Keratinocyte (primary cell): ENCODE measurements around the gene SLC2A11. TPM values are rescaled to one million over a fixed set of nuclear protein-coding genes. Genes with fewer than 3 reads are reported as not detected.

Experiments used
- DNase-seq: peaks from one replicate; pipeline ENCODE4 v3.0.0-alpha.2; 2011; ENCODE audit warnings: low read depth, missing footprints, low spot score
- FAIRE-seq: peaks from 2 replicates; lab custom pipeline; 2011; peaks lifted over from hg19 to GRCh38; lab: Jason Lieb, UNC
- H2AFZ ChIP-seq: 2 replicates; pipeline ENCODE4 v1.6.0; 2012; ENCODE audit warnings: low read length, control low read depth, inconsistent platforms; ENCODE audit not compliant: control insufficient read depth
- H3K27ac ChIP-seq: 2 replicates; pipeline ENCODE4 v1.5.1; 2011; ENCODE audit warnings: low read length; ENCODE audit not compliant: control insufficient read depth, insufficient read depth
- H3K27me3 ChIP-seq: 3 replicates; pipeline ENCODE4 v1.6.0; 2011; ENCODE audit warnings: low read length; ENCODE audit not compliant: control insufficient read depth, insufficient read depth; ENCODE audit errors: extremely low read depth
- H3K36me3 ChIP-seq, 2 experiments: 2 replicates in 1 of 2; 3 replicates in 1 of 2; pipeline ENCODE4 v1.5.1; 2011; ENCODE audit warnings: low read length in 2 of 2, mild to moderate bottlenecking in 1 of 2; ENCODE audit not compliant: control insufficient read depth in 2 of 2, insufficient read depth in 2 of 2; ENCODE audit errors: extremely low read depth in 1 of 2
- H3K4me1 ChIP-seq: 3 replicates; pipeline ENCODE4 v1.5.1; 2011; ENCODE audit warnings: low read length; ENCODE audit not compliant: control insufficient read depth, insufficient read depth; ENCODE audit errors: extremely low read depth
- H3K4me2 ChIP-seq: 3 replicates; pipeline ENCODE4 v1.6.0; 2011; ENCODE audit warnings: low read depth, low read length; ENCODE audit not compliant: control insufficient read depth, insufficient read depth; ENCODE audit errors: extremely low read depth
- H3K4me3 ChIP-seq, 3 experiments: fragments of 200-600 bp in 1 of 3; sonication (generic) in 1 of 3; 2 replicates in 2 of 3; 3 replicates in 1 of 3; pipeline ENCODE4 v1.5.1; 2011 to 2016; ENCODE audit warnings: low read length in 3 of 3, mild to moderate bottlenecking in 3 of 3, control low read depth in 2 of 3, inconsistent platforms in 1 of 3, low read depth in 1 of 3, mixed read lengths in 1 of 3, mixed run types in 1 of 3, moderate library complexity in 1 of 3; ENCODE audit not compliant: control insufficient read depth in 2 of 3, insufficient read depth in 2 of 3; ENCODE audit errors: extremely low read depth in 1 of 3
- H3K79me2 ChIP-seq: 2 replicates; pipeline ENCODE4 v1.6.0; 2012; ENCODE audit warnings: low read length; ENCODE audit not compliant: control insufficient read depth, insufficient read depth
- H3K9ac ChIP-seq: 3 replicates; pipeline ENCODE4 v1.6.0; 2011; ENCODE audit warnings: low read length; ENCODE audit not compliant: control insufficient read depth, insufficient read depth; ENCODE audit errors: extremely low read depth
- H3K9me1 ChIP-seq: 3 replicates; pipeline ENCODE4 v1.6.0; 2011; ENCODE audit warnings: low read length; ENCODE audit not compliant: control insufficient read depth, insufficient read depth; ENCODE audit errors: extremely low read depth
- H3K9me3 ChIP-seq: 2 replicates; pipeline ENCODE4 v1.5.1; 2012; ENCODE audit warnings: low read depth, low read length; ENCODE audit not compliant: control insufficient read depth
- H4K20me1 ChIP-seq: 3 replicates; pipeline ENCODE4 v1.6.0; 2011; ENCODE audit warnings: low read length; ENCODE audit not compliant: control insufficient read depth, insufficient read depth; ENCODE audit errors: extremely low read depth
- EZH2 ChIP-seq: IDR thresholded peaks from one replicate; pipeline ENCODE4 v1.6.1; 2012; ENCODE audit warnings: inconsistent platforms, mild to moderate bottlenecking, low read length, moderate library complexity
- dilution Hi-C: fragments of 300-500 bp; cut with MboI; formaldehyde crosslinking; loops from one replicate; pipeline ENCODE4 v1.7.0; 2020; ENCODE audit warnings: low sequenced_read_pairs; ENCODE audit not compliant: extremely low pct_ligation_motif_present
- polyA plus RNA-seq, 5 experiments: library from polyadenylated mRNA; depleted of rRNA in 3 of 5; stranded (reverse) in 3 of 5; stranded (forward) in 1 of 5; unstranded in 1 of 5; fragments of >200 nt; gene quantifications; 1 replicate in 1 of 5; 2 replicates in 3 of 5; 3 replicates in 1 of 5; pipeline versions ENCODE4 v1.2.1 to v1.2.3, GENCODE V29; 2011 to 2012; ENCODE audit warnings: missing spikeins in 2 of 5, low read depth in 1 of 5, low replicate concordance in 1 of 5
- TF ChIP-seq, protein P1 (sequence below), 3 experiments: IDR thresholded peaks in 1 of 3; conservative IDR thresholded peaks in 1 of 3; optimal IDR thresholded peaks in 1 of 3; 2 replicates in 2 of 3; 3 replicates in 1 of 3; pipeline versions ENCODE3 to v1.5.1; 2011; ENCODE audit warnings: low read length in 3 of 3, mild to moderate bottlenecking in 3 of 3, moderate library complexity in 2 of 3, control low read depth in 1 of 3, inconsistent platforms in 1 of 3; ENCODE audit not compliant: insufficient read depth in 2 of 3; ENCODE audit errors: extremely low read depth in 1 of 3

Gene SLC2A11
- polyA plus RNA-seq, 1 donor (not counting 4 experiments of a cell fraction or from before 2014, with no cell fraction given), result 6.0 TPM

DNA sequence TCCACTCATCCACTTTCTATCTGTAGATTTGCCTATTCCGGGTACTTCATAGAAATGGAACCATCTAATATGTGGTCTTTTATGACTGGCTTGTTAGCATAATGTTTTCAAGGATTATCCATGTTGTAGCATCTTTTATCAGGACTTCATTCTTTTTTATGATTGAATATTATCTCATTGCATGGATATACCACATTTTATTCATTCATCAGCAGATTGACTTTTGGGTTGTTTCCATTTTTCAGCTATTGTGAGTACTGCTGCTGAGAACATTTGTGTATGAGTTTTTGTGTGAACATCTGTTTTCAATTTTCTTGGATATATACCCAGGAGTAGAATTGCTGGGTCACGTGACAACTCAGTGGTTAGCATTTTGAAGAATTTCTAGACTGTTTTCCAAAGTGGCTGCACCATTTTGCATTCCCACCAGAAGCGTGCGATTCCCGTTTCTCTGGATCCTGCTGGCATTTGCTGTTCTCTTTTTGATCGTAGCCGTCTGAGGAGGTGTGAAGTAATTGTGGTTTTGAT, 27.8 kb upstream of the SLC2A11 start:
- Histone ChIP-seq H3K27ac (no peak overlapping the region), H3K4me2 (no peak overlapping the region), H3K4me1 (peaks cover 8% of the 10 kb centered on the region), H3K27me3 (no peaks in the 10 kb centered on the region), H4K20me1 (no peaks in the 10 kb centered on the region), H3K4me3 (no peak overlapping the region), H3K9me3 (no peaks in the 10 kb centered on the region), H2AFZ (no peak overlapping the region), H3K36me3 (peaks cover 44 to 60% of the 10 kb centered on the region in 2 experiments), H3K9me1 (peaks cover 2% of the 10 kb centered on the region), H3K9ac (no peak overlapping the region), H3K79me2 (peaks cover 5% of the 10 kb centered on the region)
- DNase-seq (no peak), FAIRE-seq (no peak)
- TF ChIP-seq EZH2, result no peak
- TF ChIP-seq, protein P1, sequence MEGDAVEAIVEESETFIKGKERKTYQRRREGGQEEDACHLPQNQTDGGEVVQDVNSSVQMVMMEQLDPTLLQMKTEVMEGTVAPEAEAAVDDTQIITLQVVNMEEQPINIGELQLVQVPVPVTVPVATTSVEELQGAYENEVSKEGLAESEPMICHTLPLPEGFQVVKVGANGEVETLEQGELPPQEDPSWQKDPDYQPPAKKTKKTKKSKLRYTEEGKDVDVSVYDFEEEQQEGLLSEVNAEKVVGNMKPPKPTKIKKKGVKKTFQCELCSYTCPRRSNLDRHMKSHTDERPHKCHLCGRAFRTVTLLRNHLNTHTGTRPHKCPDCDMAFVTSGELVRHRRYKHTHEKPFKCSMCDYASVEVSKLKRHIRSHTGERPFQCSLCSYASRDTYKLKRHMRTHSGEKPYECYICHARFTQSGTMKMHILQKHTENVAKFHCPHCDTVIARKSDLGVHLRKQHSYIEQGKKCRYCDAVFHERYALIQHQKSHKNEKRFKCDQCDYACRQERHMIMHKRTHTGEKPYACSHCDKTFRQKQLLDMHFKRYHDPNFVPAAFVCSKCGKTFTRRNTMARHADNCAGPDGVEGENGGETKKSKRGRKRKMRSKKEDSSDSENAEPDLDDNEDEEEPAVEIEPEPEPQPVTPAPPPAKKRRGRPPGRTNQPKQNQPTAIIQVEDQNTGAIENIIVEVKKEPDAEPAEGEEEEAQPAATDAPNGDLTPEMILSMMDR (optimal IDR thresholded peaks at IDR 0.05 in 1 of 3, IDR thresholded peaks at IDR 0.05 in 1 of 3, conservative IDR thresholded peaks at IDR 0.05 in 1 of 3; ENCODE audit: extremely low read depth in 1 of 3, insufficient read depth in 2 of 3, low read length in 3 of 3), result no peak
- dilution Hi-C loops, result no loop called here

DNA sequence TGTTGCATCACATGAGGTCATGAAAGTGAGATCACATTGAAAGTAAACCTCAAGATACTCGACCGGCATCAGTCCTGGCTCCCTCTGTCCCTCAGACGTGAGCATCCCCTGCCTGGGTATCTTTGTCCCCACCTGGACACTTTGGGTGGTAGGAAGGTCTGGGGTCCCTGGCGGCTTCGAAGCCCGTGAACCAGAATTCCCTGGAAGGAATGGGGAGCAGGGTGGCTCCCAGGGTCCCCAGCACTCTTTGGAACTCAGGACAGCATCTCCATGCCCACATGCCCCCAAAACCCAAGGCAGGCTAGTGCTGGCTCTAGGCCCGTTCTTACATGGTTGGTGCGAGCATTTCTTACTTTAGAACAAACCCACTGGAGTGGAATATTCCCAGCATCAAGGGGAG, 26.4 kb upstream of the SLC2A11 start:
- Histone ChIP-seq H4K20me1 (no peaks in the 10 kb centered on the region), H3K4me2 (no peak overlapping the region), H3K9ac (no peak overlapping the region), H3K9me1 (peaks cover 2% of the 10 kb centered on the region), H3K9me3 (no peaks in the 10 kb centered on the region), H2AFZ (no peak overlapping the region), H3K27me3 (no peaks in the 10 kb centered on the region), H3K79me2 (peaks cover 5% of the 10 kb centered on the region), H3K4me3 (no peak overlapping the region), H3K4me1 (peaks cover 2% of the 10 kb centered on the region), H3K27ac (no peak overlapping the region), H3K36me3 (peaks cover 40 to 52% of the 10 kb centered on the region in 2 experiments)
- DNase-seq (no peak), FAIRE-seq (no peak)
- dilution Hi-C loops, result no loop called here
- TF ChIP-seq, protein P1 (optimal IDR thresholded peaks at IDR 0.05 in 1 of 3, IDR thresholded peaks at IDR 0.05 in 1 of 3, conservative IDR thresholded peaks at IDR 0.05 in 1 of 3; ENCODE audit: extremely low read depth in 1 of 3, insufficient read depth in 2 of 3, low read length in 3 of 3), result no peak
- TF ChIP-seq EZH2, result no peak
